Dermis blood vessel endothelial cell (primary cell): Measurements from ENCODE around the gene CCDC88C. TPM values are rescaled to one million over a fixed set of nuclear protein-coding genes. Genes with fewer than 3 reads are reported as not detected.

Source experiments
- total RNA-seq: library from RNA; depleted of rRNA; stranded (reverse); fragments of >200 nt; gene quantifications from 2 replicates; pipeline ENCODE4 v1.2.3, GENCODE V29; 2014

The CCDC88C gene
- total RNA-seq, 1 donor from 2014 or later = 50.0 TPM

Other genes starting within 250 kb of the CCDC88C start
- 0.74 and 1.2 TPM in 2 replicates for gene GPR68, start 173.1 kb downstream of the CCDC88C start, total RNA-seq
- 83.2 and 104 TPM in 2 replicates for gene PPP4R3A, start 92.5 kb upstream of the CCDC88C start, total RNA-seq